Gastroesophageal sphincter (tissue), 4 donors: Measurements from ENCODE around the gene SAC3D1. TPM values are rescaled to one million over a fixed set of nuclear protein-coding genes. Genes with fewer than 3 reads are reported as not detected.

Experiments
- ATAC-seq: fragments of 150-250 bp; one replicate; pipeline ENCODE4 v1.9.1; 2016; ENCODE audit warnings: mild to moderate bottlenecking, moderate library complexity
- H3K27ac ChIP-seq, 4 donors: fragments of 200-600 bp; sonication (generic) in 3 of 4; 1 replicate in 3 of 4; 2 replicates in 1 of 4; pipeline ENCODE4 v1.5.1; 2016 to 2019
- H3K27me3 ChIP-seq: fragments of 200-600 bp; sonication (generic); one replicate; pipeline ENCODE4 v1.5.1; 2019
- H3K36me3 ChIP-seq, 2 donors: fragments of 200-600 bp; sonication (generic); one replicate each; pipeline ENCODE4 v1.5.1; 2019; ENCODE audit warnings: control low read depth in 1 of 2
- H3K4me1 ChIP-seq, 3 donors: fragments of 200-600 bp; sonication (generic); 1 replicate in 2 of 3; 2 replicates in 1 of 3; pipeline ENCODE4 v1.5.1; 2016 to 2019; ENCODE audit warnings: control low read depth in 2 of 3
- H3K4me3 ChIP-seq, 2 donors: fragments of 200-600 bp; sonication (generic); one replicate each; pipeline ENCODE4 v1.5.1; 2019; ENCODE audit warnings: mild to moderate bottlenecking in 1 of 2, moderate library complexity in 1 of 2
- H3K9me3 ChIP-seq, 3 donors: fragments of 200-600 bp; sonication (generic); one replicate each; pipeline ENCODE4 v1.5.1; 2017 to 2019; ENCODE audit warnings: control low read depth in 2 of 3
- CTCF ChIP-seq, 4 experiments: fragments of 200-600 bp in 2 of 4; fragments of 450-650 bp in 2 of 4; sonication (generic) in 1 of 4; IDR thresholded peaks; one replicate each; pipeline ENCODE4 v1.5.1; 2017 to 2019; ENCODE audit warnings: antibody characterized with exemption in 4 of 4, mild to moderate bottlenecking in 2 of 4, moderate library complexity in 2 of 4
- EP300 ChIP-seq: sonication (generic); formaldehyde crosslinking; IDR thresholded peaks from one replicate; pipeline ENCODE4 v1.6.1; 2017; ENCODE audit warnings: antibody characterized with exemption, mild to moderate bottlenecking
- POLR2A ChIP-seq, 2 donors: fragments of 450-650 bp; IDR thresholded peaks; one replicate each; pipeline ENCODE4 v1.6.1; 2017; ENCODE audit warnings: antibody characterized with exemption in 2 of 2, mild to moderate bottlenecking in 2 of 2, moderate library complexity in 1 of 2
- POLR2AphosphoS5 ChIP-seq: sonication (generic); formaldehyde crosslinking; IDR thresholded peaks from one replicate; pipeline ENCODE4 v1.6.1; 2017; ENCODE audit warnings: antibody characterized with exemption
- WGBS, 2 donors: methylation state at CpG; one replicate each; pipeline ENCODE4 v1.1.5; 2018; ENCODE audit warnings: low coverage in 1 of 2; 5-methylcytosine and 5-hydroxymethylcytosine counted together
- total RNA-seq, 4 donors: library from RNA; depleted of rRNA; stranded (reverse); fragments of >200 nt; gene quantifications; one replicate each; pipeline ENCODE4 v1.1.0, GENCODE V29; 2016

SAC3D1 gene
- total RNA-seq, 4 donors from 2014 or later: 4.7 to 13.6 (median 12.7) TPM

- H3K9me3 ChIP-seq: no peaks in the 10 kb centered on the region
- WGBS, 2 donors: 44% methylated on average over 3 of the region's 10 CpGs; no CpG with 5 or more reads in 1 of the 2 donors
- no peak overlapping the region for H3K27ac ChIP-seq
- H3K27me3 ChIP-seq: no peaks in the 10 kb centered on the region
- no peaks in the 10 kb centered on the region for H3K36me3 ChIP-seq
- H3K4me1 ChIP-seq: no peaks in the 10 kb centered on the region
- TF ChIP-seq CTCF (IDR thresholded peaks at IDR 0.05): no peak
- no peak for TF ChIP-seq EP300
- TF ChIP-seq POLR2A (IDR thresholded peaks at IDR 0.05): no peak
- no peak for TF ChIP-seq POLR2AphosphoS5
- no peak for ATAC-seq
- no peak overlapping the region for H3K4me3 ChIP-seq
Observed at GRCh38 chr11:65059959-65060824, 19.2 kb downstream of the SAC3D1 start.

- no peak for ATAC-seq
- 47 to 69% methylated on average over 7 of the region's 9 CpGs for WGBS, 2 donors
- TF ChIP-seq POLR2A (IDR thresholded peaks at IDR 0.05): no peak
- TF ChIP-seq CTCF (IDR thresholded peaks at IDR 0.05): peak in 1 of 4 experiments; percentile 20
Observed at GRCh38 chr11:65060913-65061408, 20.0 kb downstream of the SAC3D1 start.

GRCh38 chr11:65063532-65063931 is 22.5 kb downstream of the SAC3D1 start:
- no peak for ATAC-seq
- H3K27ac ChIP-seq: no peak overlapping the region
- no peak overlapping the region for H3K4me3 ChIP-seq
- TF ChIP-seq POLR2AphosphoS5 (no peak), CTCF (IDR thresholded peaks at IDR 0.05) (no peak), EP300 (no peak), POLR2A (IDR thresholded peaks at IDR 0.05) (no peak)
- WGBS, 2 donors: 67% methylated on average over 1 of the region's 3 CpGs; no CpG with 5 or more reads in 1 of the 2 donors
- H3K9me3 ChIP-seq: no peaks in the 10 kb centered on the region
- no peaks in the 10 kb centered on the region for H3K36me3 ChIP-seq
- no peaks in the 10 kb centered on the region for H3K27me3 ChIP-seq
- no peaks in the 10 kb centered on the region for H3K4me1 ChIP-seq

More at GRCh38 chr11:65060913-65061408, 20.0 kb downstream of the SAC3D1 start:
- Histone ChIP-seq H3K27me3 (no peaks in the 10 kb centered on the region), H3K27ac (no peak overlapping the region), H3K4me1 (no peaks in the 10 kb centered on the region), H3K9me3 (no peaks in the 10 kb centered on the region), H3K4me3 (no peak overlapping the region), H3K36me3 (no peaks in the 10 kb centered on the region)

- H3K9me3 ChIP-seq: no peaks in the 10 kb centered on the region
- H3K4me1 ChIP-seq: no peaks in the 10 kb centered on the region
- WGBS, 2 donors: 73% methylated on average over 4 of the region's 4 CpGs; no CpG with 5 or more reads in 1 of the 2 donors
- H3K36me3 ChIP-seq: no peaks in the 10 kb centered on the region
- ATAC-seq: no peak
- no peak overlapping the region for H3K27ac ChIP-seq
- H3K4me3 ChIP-seq: no peak overlapping the region
- TF ChIP-seq CTCF (IDR thresholded peaks at IDR 0.05) (no peak), EP300 (no peak), POLR2A (IDR thresholded peaks at IDR 0.05) (no peak), POLR2AphosphoS5 (no peak)
- H3K27me3 ChIP-seq: no peaks in the 10 kb centered on the region
Observed at GRCh38 chr11:65064847-65065240, 23.8 kb downstream of the SAC3D1 start.

- H3K27me3 ChIP-seq: no peaks in the 10 kb centered on the region
Observed at GRCh38 chr11:65065851-65066250, 24.8 kb downstream of the SAC3D1 start.

More at GRCh38 chr11:65065851-65066250, 24.8 kb downstream of the SAC3D1 start:
- Histone ChIP-seq H3K4me3 (no peak overlapping the region), H3K9me3 (no peaks in the 10 kb centered on the region), H3K27ac (no peak overlapping the region), H3K4me1 (no peaks in the 10 kb centered on the region), H3K36me3 (no peaks in the 10 kb centered on the region)
- WGBS, 2 donors: no CpG with 5 or more reads among the region's 7 CpGs
- no peak for TF ChIP-seq CTCF (IDR thresholded peaks at IDR 0.05)
- no peak for TF ChIP-seq EP300
- no peak for TF ChIP-seq POLR2A (IDR thresholded peaks at IDR 0.05)
- no peak for TF ChIP-seq POLR2AphosphoS5
- ATAC-seq: no peak
